HepG2 (cell line): ENCODE data around the gene CFAP45. TPM values are rescaled to one million over a fixed set of nuclear protein-coding genes. Genes with fewer than 3 reads are reported as not detected.

Experiments
- ATAC-seq: fragments of 200-7000 bp; cut with Tn5 transposase; 3 replicates; pipeline ENCODE4 v1.9.1; 2020; ENCODE audit warnings: mild to moderate bottlenecking, moderate library complexity
- BruUV-seq: library from RNA; stranded (reverse); fragments of 400-500 nt; replicated peaks from 2 replicates; lab custom pipeline; 2021; lab: Mats Ljungman, UMichigan
- CTCF ChIA-PET: fragments of 300-600 bp; formaldehyde crosslinking; extraction: SDS; loops from one replicate; lab custom pipeline; 2021; ENCODE audit warnings: low total read pairs, inconsistent platforms, low intra/inter-chr PET ratio; lab: Yijun Ruan, JAX
- POLR2A ChIA-PET: fragments of 350-600 bp; sonication (Branson Sonifier 250); formaldehyde crosslinking; loops from one replicate; lab custom pipeline; 2020; ENCODE audit warnings: antibody characterized with exemption, inconsistent platforms; lab: Yijun Ruan, JAX
- DNase-seq: peaks from one replicate; pipeline ENCODE4 v3.0.0-alpha.2; 2015; ENCODE audit warnings: low spot score
- FAIRE-seq: peaks from 3 replicates; lab custom pipeline; 2011; peaks lifted over from hg19 to GRCh38; lab: Jason Lieb, UNC
- H2AFZ ChIP-seq: one replicate; pipeline ENCODE4 v1.6.1; 2011; ENCODE audit warnings: low read length, inconsistent platforms
- H3K27ac ChIP-seq: fragments of 300-600 bp; 3 replicates; pipeline ENCODE4 v1.8.0; 2011; ENCODE audit warnings: mixed run types, mild to moderate bottlenecking, mixed read lengths, low read length, inconsistent platforms; ENCODE audit not compliant: insufficient read depth; ENCODE audit errors: extremely low read length
- H3K27me3 ChIP-seq, 2 experiments: fragments of 200-600 bp in 1 of 2; 2 replicates in 1 of 2; 3 replicates in 1 of 2; pipeline versions ENCODE4 v1.6.0 to v1.8.0; 2011; ENCODE audit warnings: low read length in 2 of 2, mild to moderate bottlenecking in 2 of 2, moderate library complexity in 2 of 2, inconsistent platforms in 1 of 2; ENCODE audit not compliant: insufficient read depth in 2 of 2, control insufficient read depth in 1 of 2
- H3K36me3 ChIP-seq, 2 experiments: fragments of 200-600 bp in 1 of 2; replicated peaks in 1 of 2; 2 replicates in 1 of 2; 3 replicates in 1 of 2; pipeline versions ENCODE4 v1.5.1 to v1.8.0; 2011; ENCODE audit warnings: low read length in 2 of 2, inconsistent platforms in 1 of 2; ENCODE audit not compliant: insufficient read depth in 2 of 2, control insufficient read depth in 1 of 2
- H3K4me1 ChIP-seq: 2 replicates; pipeline ENCODE4 v1.5.1; 2012; ENCODE audit warnings: low read length, inconsistent platforms; ENCODE audit not compliant: insufficient read depth
- H3K4me2 ChIP-seq: 2 replicates; pipeline ENCODE4 v1.6.0; 2011; ENCODE audit warnings: low read depth, low read length, inconsistent platforms
- H3K4me3 ChIP-seq, 3 experiments: fragments of 200-600 bp in 1 of 3; sonication (generic), shearing (Covaris generic) in 1 of 3; replicated peaks in 1 of 3; 2 replicates each; pipeline ENCODE4 v1.5.1; 2011 to 2016; ENCODE audit warnings: low read length in 3 of 3, inconsistent platforms in 2 of 3, low read depth in 2 of 3, mild to moderate bottlenecking in 2 of 3, control low read depth in 1 of 3, mixed read lengths in 1 of 3; ENCODE audit not compliant: insufficient read depth in 1 of 3
- H3K79me2 ChIP-seq: one replicate; pipeline ENCODE4 v1.6.1; 2011; ENCODE audit warnings: low read length, inconsistent platforms; ENCODE audit not compliant: insufficient read depth
- H3K9ac ChIP-seq: 2 replicates; pipeline ENCODE4 v1.6.0; 2011; ENCODE audit warnings: mild to moderate bottlenecking, low read depth, low read length, inconsistent platforms; ENCODE audit not compliant: insufficient read depth
- H3K9me3 ChIP-seq: 2 replicates; pipeline ENCODE4 v1.5.1; 2012; ENCODE audit warnings: mild to moderate bottlenecking, low read length
- H4K20me1 ChIP-seq: 2 replicates; pipeline ENCODE4 v1.6.0; 2011; ENCODE audit warnings: inconsistent platforms, mild to moderate bottlenecking, low read length, moderate library complexity; ENCODE audit not compliant: insufficient read depth
- ATF1 ChIP-seq: IDR thresholded peaks from 2 replicates; pipeline ENCODE4 v1.6.1; 2016; ENCODE audit warnings: mild to moderate bottlenecking, control low read depth
- BCLAF1 ChIP-seq: fragments of 450-650 bp; IDR thresholded peaks from 2 replicates; pipeline ENCODE4 v1.6.1; 2017; ENCODE audit warnings: mild to moderate bottlenecking
- GATA4 ChIP-seq: sonication (generic); IDR thresholded peaks from 2 replicates; pipeline ENCODE4 v1.6.1; 2016; ENCODE audit warnings: antibody characterized with exemption, low read depth, borderline replicate concordance
- GTF2F1 ChIP-seq: fragments of 150-350 bp; IDR thresholded peaks from 2 replicates; pipeline ENCODE4 v1.6.1; 2014; ENCODE audit warnings: low read length
- HHEX ChIP-seq: IDR thresholded peaks from 2 replicates; pipeline ENCODE4 v1.6.1; 2016; ENCODE audit warnings: control low read depth
- HIVEP1 ChIP-seq: sonication (generic); formaldehyde crosslinking; IDR thresholded peaks from 2 replicates; pipeline ENCODE4 v1.4.0; 2020; ENCODE audit warnings: mild to moderate bottlenecking, missing genetic modification reagents
- HNRNPLL ChIP-seq: fragments of 200-400 bp; formaldehyde crosslinking; IDR thresholded peaks from 2 replicates; pipeline ENCODE4 v1.6.1; 2017; ENCODE audit warnings: mild to moderate bottlenecking, low read depth, low read length; ENCODE audit not compliant: poor library complexity, severe bottlenecking
- KDM3A ChIP-seq: IDR thresholded peaks from 2 replicates; pipeline ENCODE4 v1.6.1; 2018; ENCODE audit warnings: low read depth, missing compliant biosample characterization
- NFYB ChIP-seq: sonication (generic); formaldehyde crosslinking; IDR thresholded peaks from 2 replicates; pipeline ENCODE4 v1.4.0; 2020; ENCODE audit warnings: missing genetic modification reagents
- REPIN1 ChIP-seq: sonication (generic); formaldehyde crosslinking; IDR thresholded peaks from 2 replicates; pipeline ENCODE4 v1.8.0; 2022; ENCODE audit warnings: missing genetic modification reagents, low read depth, mild to moderate bottlenecking, borderline replicate concordance
- TFDP1 ChIP-seq: IDR thresholded peaks from 2 replicates; pipeline ENCODE4 v1.6.1; 2016; ENCODE audit warnings: missing compliant biosample characterization, missing genetic modification reagents, borderline replicate concordance
- TSC22D2 ChIP-seq: sonication (generic); formaldehyde crosslinking; IDR thresholded peaks from 2 replicates; pipeline ENCODE4 v1.5.1; 2020; ENCODE audit warnings: missing genetic modification reagents, mild to moderate bottlenecking, borderline replicate concordance
- ZBTB34 ChIP-seq: sonication (generic); formaldehyde crosslinking; IDR thresholded peaks from 2 replicates; pipeline ENCODE4 v1.8.0; 2022; ENCODE audit warnings: mild to moderate bottlenecking, missing genetic modification reagents
- ZFP37 ChIP-seq: sonication (generic); formaldehyde crosslinking; IDR thresholded peaks from 2 replicates; pipeline ENCODE4 v1.4.0; 2020; ENCODE audit warnings: missing genetic modification reagents, borderline replicate concordance
- ZMAT5 ChIP-seq: sonication (generic); formaldehyde crosslinking; IDR thresholded peaks from 2 replicates; pipeline ENCODE4 v1.5.0; 2020; ENCODE audit warnings: mild to moderate bottlenecking, low read depth, missing genetic modification reagents, borderline replicate concordance
- ZMYM3 ChIP-seq: sonication (generic); formaldehyde crosslinking; IDR thresholded peaks from 2 replicates; pipeline ENCODE4 v1.5.1; 2020; ENCODE audit warnings: mild to moderate bottlenecking, missing genetic modification reagents
- ZNF253 ChIP-seq: sonication (generic); formaldehyde crosslinking; IDR thresholded peaks from 2 replicates; pipeline ENCODE4 v1.8.0; 2022; ENCODE audit warnings: mild to moderate bottlenecking, missing genetic modification reagents, borderline replicate concordance
- ZNF333 ChIP-seq: sonication (generic); formaldehyde crosslinking; IDR thresholded peaks from 2 replicates; pipeline ENCODE4 v1.4.0; 2020; ENCODE audit warnings: mild to moderate bottlenecking, missing genetic modification reagents, borderline replicate concordance
- ZNF839 ChIP-seq: sonication (generic); formaldehyde crosslinking; IDR thresholded peaks from 2 replicates; pipeline ENCODE4 v1.4.0; 2020; ENCODE audit warnings: missing genetic modification reagents, mild to moderate bottlenecking, borderline replicate concordance
- WGBS: methylation state at CpG from one replicate; pipeline ENCODE4 v1.1.6; 2017; ENCODE audit warnings: low lambda C conversion rate; 5-methylcytosine and 5-hydroxymethylcytosine counted together
- in situ Hi-C: cut with HindIII; loops from 2 replicates; pipeline ENCODE4 v1.10.0; 2017; ENCODE audit warnings: low pct_unique_long_range_greater_than_20kb; ENCODE audit not compliant: extremely low pct_ligation_motif_present
- intact Hi-C: fragments of 100-400 bp; cut with micrococcal nuclease; formaldehyde crosslinking; loops from one replicate; pipeline ENCODE4 v1.10.0; 2022; ENCODE audit not compliant: unreplicated experiment
- polyA plus RNA-seq, 8 experiments: library from polyadenylated mRNA; depleted of rRNA in 3 of 8; stranded (reverse) in 7 of 8; unstranded in 1 of 8; fragments of >200 nt; fragmentation: Illumina TruSeq in 4 of 8; extraction: Trizol in 4 of 8; gene quantifications; 2 replicates each; pipeline versions ENCODE4 v1.2.1 to v1.2.3, GENCODE V29; 2011 to 2016; ENCODE audit warnings: low read depth in 4 of 8, missing spikeins in 1 of 8, mixed read lengths in 1 of 8; ENCODE audit not compliant: insufficient read depth in 1 of 8
- total RNA-seq, 5 experiments: library from RNA; depleted of rRNA; stranded (reverse); fragments of >200 nt; fragmentation: Illumina TruSeq; extraction: Trizol; gene quantifications; 2 replicates each; pipeline ENCODE4 v1.2.3, GENCODE V29; 2016; ENCODE audit warnings: low read depth in 1 of 5

Gene CFAP45
- total and polyA plus RNA-seq, 2 of the 13 experiments (the other 11 are each of a cell fraction or from before 2014, with no cell fraction given), result not detected

GRCh38 chr1:159941591-159942560 is 41.9 kb upstream of the CFAP45 start:
- Histone ChIP-seq H3K4me1 (peaks cover 18% of the 10 kb centered on the region), H3K79me2 (no peaks in the 10 kb centered on the region), H3K9ac (no peak overlapping the region), H3K9me3 (no peaks in the 10 kb centered on the region), H3K4me3 (no peak overlapping the region), H4K20me1 (no peaks in the 10 kb centered on the region), H3K36me3 (no peaks in the 10 kb centered on the region), H3K27me3 (peaks cover 14 to 84% of the 10 kb centered on the region in 2 experiments; a peak in 4 of 5 replicates), H3K4me2 (no peak overlapping the region), H3K27ac (no peak overlapping the region), H2AFZ (no peak overlapping the region)
- in situ Hi-C loops (no loop called here), intact Hi-C loops (no loop called here)
- no peak for TF ChIP-seq ZBTB34 (CRISPR knock-in tag)
- no peak for TF ChIP-seq GATA4
- no peak for TF ChIP-seq HHEX (CRISPR knock-in tag)
- TF ChIP-seq KDM3A (CRISPR knock-in tag), result no peak
- TF ChIP-seq REPIN1, result no peak
- no peak for TF ChIP-seq ZMAT5 (CRISPR knock-in tag)
- no peak for TF ChIP-seq ZNF253 (CRISPR knock-in tag)
- no peak for TF ChIP-seq TSC22D2
- TF ChIP-seq ATF1 (CRISPR knock-in tag), result no peak
- no peak for TF ChIP-seq GTF2F1
- TF ChIP-seq HIVEP1 (CRISPR knock-in tag), result no peak
- TF ChIP-seq ZNF839 (CRISPR knock-in tag), result no peak
- no peak for TF ChIP-seq ZNF333
- no peak for TF ChIP-seq TFDP1 (CRISPR knock-in tag)
- TF ChIP-seq ZFP37 (CRISPR knock-in tag), result no peak
- no peak for TF ChIP-seq BCLAF1
- TF ChIP-seq HNRNPLL, result no peak
- no peak for TF ChIP-seq ZMYM3 (CRISPR knock-in tag)
- no peak for TF ChIP-seq NFYB (CRISPR knock-in tag)
- ChIA-PET POLR2A (no interaction called here), CTCF (no interaction called here)
- no TSS peak for BruUV-seq
- DNase-seq (no peak), FAIRE-seq (no peak), ATAC-seq (no peak)
- WGBS, result 33% methylated on average over 12 of the region's 15 CpGs
